ENCODE results near the gene RCL1.
"Not testable (repeated sequence)": the region's sequence is repeated elsewhere in the genome, so short reads cannot be mapped to it uniquely, and the experiment has no call there.

Gene RCL1

DNA sequence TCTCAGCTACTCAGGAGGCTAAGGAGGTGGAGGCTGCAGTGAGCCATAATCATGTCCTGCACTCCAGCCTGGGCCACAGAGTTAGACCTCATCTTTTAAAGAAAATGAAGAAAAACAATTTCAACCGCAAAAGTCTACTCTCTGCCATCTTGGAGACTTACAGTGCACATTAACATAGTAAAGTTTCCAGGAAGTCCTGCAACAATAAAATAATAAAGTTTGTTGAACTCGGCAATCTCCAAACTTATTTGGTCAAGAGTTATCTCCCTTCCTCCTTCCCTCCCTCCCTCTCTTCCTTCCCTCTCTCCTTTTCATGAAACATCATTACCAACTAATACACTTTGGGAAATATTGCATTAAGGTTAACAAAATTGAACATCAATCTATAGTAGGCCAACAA lies 98.2 kb downstream of the RCL1 start:
- TF ChIP-seq, protein P1, sequence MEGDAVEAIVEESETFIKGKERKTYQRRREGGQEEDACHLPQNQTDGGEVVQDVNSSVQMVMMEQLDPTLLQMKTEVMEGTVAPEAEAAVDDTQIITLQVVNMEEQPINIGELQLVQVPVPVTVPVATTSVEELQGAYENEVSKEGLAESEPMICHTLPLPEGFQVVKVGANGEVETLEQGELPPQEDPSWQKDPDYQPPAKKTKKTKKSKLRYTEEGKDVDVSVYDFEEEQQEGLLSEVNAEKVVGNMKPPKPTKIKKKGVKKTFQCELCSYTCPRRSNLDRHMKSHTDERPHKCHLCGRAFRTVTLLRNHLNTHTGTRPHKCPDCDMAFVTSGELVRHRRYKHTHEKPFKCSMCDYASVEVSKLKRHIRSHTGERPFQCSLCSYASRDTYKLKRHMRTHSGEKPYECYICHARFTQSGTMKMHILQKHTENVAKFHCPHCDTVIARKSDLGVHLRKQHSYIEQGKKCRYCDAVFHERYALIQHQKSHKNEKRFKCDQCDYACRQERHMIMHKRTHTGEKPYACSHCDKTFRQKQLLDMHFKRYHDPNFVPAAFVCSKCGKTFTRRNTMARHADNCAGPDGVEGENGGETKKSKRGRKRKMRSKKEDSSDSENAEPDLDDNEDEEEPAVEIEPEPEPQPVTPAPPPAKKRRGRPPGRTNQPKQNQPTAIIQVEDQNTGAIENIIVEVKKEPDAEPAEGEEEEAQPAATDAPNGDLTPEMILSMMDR (IDR thresholded peaks at IDR 0.05; ENCODE audit: low read length, missing control alignments): no peak
- no peak for DNase-seq (ENCODE audit: low read depth)
- H3K4me3 ChIP-seq (replicated peaks; ENCODE audit: low read depth, low read length): no peak overlapping the region

DNA sequence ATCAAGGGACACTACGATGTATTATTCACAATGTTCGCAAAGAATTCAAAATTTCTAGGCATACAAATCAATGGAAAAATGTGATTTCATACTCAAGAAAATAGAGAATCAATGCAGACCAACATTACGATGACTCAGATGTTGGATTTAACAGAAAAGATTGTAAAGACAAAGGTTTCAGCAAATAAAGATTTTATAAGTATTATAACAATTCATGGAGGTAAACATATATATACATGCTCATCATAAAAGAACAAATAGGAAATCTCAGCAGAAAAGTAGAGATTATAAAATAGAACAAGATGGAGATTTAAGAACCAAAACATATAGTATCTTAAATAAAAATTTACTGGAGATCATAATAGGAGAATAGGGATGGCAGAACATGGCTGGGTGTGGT lies 98.9 kb downstream of the RCL1 start:
- no peak for DNase-seq (ENCODE audit: low read depth)
- TF ChIP-seq, protein P1 (IDR thresholded peaks at IDR 0.05; ENCODE audit: low read length, missing control alignments): no peak
- H3K4me3 ChIP-seq (replicated peaks; ENCODE audit: low read depth, low read length): no peak overlapping the region

DNA sequence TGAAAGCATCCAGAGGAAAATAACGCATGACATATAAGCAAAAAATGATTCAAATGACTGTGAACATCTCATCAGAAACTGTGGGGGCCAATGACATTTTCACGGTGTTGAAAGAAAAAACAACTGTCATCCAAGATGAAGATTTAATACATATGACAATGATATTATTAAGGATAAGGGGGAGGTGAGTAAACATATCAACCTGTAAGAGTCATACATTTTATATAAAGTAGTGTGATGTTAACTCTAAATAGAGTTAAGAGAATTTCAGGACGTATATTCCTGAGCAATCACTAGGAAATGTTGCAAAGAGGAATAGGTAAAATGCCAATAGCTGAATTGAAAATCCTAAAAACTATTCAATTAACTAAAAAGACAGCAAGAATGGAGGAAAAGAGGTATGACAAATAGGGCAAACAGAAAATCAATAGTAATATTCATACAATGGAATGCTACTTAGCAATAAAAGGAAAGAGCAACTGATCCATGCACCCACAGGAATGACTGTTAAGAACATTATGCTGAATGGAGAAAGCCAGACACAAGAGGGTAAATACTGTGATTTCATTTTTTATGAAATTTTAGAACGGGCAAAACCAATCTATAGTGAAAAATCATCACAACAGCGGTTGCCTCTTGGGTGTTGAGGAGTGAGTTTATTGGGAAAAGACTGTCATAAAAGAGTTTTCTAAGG lies 99.9 kb downstream of the RCL1 start:
- TF ChIP-seq, protein P1 (IDR thresholded peaks at IDR 0.05; ENCODE audit: low read length, missing control alignments): no peak
- H3K4me3 ChIP-seq (replicated peaks; ENCODE audit: low read depth, low read length): no peak overlapping the region
- DNase-seq (ENCODE audit: low read depth): no peak

DNA sequence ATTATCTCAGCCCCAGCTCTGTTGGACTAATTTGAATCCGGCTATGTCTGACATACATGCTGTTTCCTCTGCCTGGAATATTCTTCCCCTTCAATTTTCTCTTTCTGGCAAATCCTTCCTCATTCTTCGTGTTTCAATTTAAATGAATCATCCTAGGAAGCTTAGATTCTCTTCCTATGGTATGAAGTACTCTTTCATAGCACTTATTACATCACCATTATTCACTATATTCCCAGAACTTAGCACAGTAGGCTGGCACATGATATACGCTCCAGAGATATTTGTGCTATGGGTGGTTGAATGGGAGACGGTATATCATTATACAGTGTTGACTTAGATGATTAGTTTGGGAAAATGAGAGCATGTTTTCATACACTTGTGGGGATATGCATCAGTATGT lies 101.3 kb downstream of the RCL1 start:
- no peak overlapping the region for H3K4me3 ChIP-seq (replicated peaks; ENCODE audit: low read depth, low read length)
- DNase-seq (ENCODE audit: low read depth): peak; percentile 68
- TF ChIP-seq, protein P1 (IDR thresholded peaks at IDR 0.05; ENCODE audit: low read length, missing control alignments): no peak

DNA sequence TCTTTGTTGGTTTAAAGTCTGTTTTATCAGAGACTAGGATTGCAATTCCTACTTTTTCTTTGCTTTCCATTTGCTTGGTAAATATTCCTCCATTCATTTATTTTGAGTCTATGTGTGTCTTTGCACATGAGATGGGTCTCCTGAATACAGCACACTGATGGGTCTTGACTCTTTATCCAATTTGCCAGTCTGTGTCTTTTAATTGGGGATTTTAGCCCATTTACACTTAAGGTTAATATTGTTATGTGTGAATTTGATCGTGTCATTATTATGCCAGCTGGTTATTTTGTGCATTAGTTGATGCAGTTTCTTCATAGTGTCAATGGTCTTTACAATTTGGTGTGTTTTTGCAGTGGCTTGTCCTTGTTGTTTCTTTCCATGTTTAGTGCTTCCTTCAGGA lies 107.1 kb downstream of the RCL1 start:
- not testable (repeated sequence) for DNase-seq (ENCODE audit: low read depth); H3K4me3 ChIP-seq (replicated peaks; ENCODE audit: low read depth, low read length)

DNA sequence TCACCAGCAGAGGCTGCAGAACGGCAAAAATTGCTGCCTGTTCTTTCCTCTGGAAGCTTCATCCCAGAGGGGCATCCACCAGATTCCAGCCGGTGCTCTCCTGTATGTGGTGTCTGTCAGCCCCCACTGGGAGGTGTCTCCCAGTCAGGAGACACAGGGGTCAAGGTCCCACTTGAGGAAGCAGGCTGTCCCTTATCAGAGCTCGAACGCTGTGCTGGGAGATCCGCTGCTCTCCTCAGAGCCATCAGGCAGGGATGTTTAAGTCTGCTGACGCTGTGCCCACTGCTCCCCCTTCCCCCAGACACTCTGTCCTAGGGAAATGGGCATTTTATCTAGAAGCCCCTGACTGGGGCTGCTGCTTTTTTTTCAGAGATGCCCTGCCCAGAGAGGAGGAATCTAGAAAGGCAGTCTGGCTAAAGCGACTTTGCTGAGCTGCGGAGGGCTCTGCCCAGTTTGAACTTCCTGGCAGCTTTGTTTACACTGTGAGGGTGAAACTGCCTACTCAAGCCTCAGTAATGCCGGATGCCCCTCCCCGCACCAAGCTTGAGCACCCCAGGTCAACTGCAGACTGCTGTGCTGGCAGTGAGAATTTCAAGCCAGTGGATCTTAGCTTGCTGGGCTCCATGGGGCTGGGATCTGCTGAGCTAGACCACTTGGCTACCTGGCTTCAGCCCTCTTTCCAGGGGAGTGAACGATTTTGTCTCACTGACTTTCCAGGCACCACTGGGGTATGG lies 108.8 kb downstream of the RCL1 start:
- not testable (repeated sequence) for H3K4me3 ChIP-seq (replicated peaks; ENCODE audit: low read depth, low read length)
- peak; percentile 37 for DNase-seq (ENCODE audit: low read depth)

DNA sequence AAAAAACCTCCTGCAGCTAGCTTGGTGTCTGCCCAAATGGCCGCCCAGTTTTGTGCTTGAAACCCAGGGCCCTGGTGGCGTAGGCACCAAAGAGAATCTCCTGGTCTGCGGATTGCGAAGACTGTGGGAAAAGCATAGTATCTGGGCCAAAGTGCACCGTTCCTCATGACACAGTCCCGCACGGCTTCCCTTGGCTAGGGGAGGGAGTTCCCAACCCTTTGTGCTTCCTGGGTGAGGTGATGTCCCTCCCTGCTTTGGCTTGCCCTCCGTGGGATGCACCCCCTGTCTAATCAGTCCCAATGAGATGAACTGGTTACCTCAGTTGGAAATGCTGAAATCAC lies 109.4 kb downstream of the RCL1 start:
- DNase-seq (ENCODE audit: low read depth): no peak
- TF ChIP-seq, protein P1 (IDR thresholded peaks at IDR 0.05; ENCODE audit: low read length, missing control alignments): no peak
- H3K4me3 ChIP-seq (replicated peaks; ENCODE audit: low read depth, low read length): no peak overlapping the region
